Astrocyte of the cerebellum (primary cell): ENCODE results near the gene SESN3.
"Not testable (repeated sequence)": the region's sequence is repeated elsewhere in the genome, so short reads cannot be mapped to it uniquely, and the experiment has no call there.

ENCODE experiments used
- DNase-seq: peaks from one replicate; pipeline ENCODE4 v3.0.0-alpha.2; 2011; ENCODE audit warnings: low read depth
- H3K4me3 ChIP-seq: 2 replicates; pipeline ENCODE4 v1.5.1; 2011; ENCODE audit warnings: mild to moderate bottlenecking, low read depth, low read length, moderate library complexity
- CTCF ChIP-seq: IDR thresholded peaks from 2 replicates; pipeline ENCODE4 v1.5.1; 2012; ENCODE audit warnings: low read length, low read depth, moderate library complexity, mild to moderate bottlenecking; ENCODE audit errors: missing control alignments
- in situ Hi-C: cut with HindIII; loops from 2 replicates; pipeline ENCODE4 v1.10.0; 2017; ENCODE audit warnings: low sequenced_read_pairs

The SESN3 gene

DNA sequence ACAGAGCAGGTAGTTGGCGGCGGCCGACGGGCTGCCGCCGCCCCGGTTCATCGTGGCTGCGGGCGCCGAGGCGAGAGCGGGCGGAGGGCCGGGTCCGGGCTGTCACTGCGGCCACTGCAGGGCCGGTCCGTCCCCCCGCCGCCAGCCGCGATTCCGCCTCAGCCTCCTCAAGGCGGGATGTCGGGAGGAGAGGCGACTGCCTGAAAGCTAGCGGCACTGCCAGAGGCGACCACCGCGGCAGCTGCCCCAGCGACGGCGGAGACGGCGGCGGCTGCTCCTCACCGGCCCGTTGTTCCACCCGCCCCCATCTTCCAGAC is 234 bp downstream of the SESN3 start:
- TF ChIP-seq CTCF = no peak
- DNase-seq = no peak
- H3K4me3 ChIP-seq = peak overlapping the region; percentile 88
- in situ Hi-C loops = no loop called here

DNA sequence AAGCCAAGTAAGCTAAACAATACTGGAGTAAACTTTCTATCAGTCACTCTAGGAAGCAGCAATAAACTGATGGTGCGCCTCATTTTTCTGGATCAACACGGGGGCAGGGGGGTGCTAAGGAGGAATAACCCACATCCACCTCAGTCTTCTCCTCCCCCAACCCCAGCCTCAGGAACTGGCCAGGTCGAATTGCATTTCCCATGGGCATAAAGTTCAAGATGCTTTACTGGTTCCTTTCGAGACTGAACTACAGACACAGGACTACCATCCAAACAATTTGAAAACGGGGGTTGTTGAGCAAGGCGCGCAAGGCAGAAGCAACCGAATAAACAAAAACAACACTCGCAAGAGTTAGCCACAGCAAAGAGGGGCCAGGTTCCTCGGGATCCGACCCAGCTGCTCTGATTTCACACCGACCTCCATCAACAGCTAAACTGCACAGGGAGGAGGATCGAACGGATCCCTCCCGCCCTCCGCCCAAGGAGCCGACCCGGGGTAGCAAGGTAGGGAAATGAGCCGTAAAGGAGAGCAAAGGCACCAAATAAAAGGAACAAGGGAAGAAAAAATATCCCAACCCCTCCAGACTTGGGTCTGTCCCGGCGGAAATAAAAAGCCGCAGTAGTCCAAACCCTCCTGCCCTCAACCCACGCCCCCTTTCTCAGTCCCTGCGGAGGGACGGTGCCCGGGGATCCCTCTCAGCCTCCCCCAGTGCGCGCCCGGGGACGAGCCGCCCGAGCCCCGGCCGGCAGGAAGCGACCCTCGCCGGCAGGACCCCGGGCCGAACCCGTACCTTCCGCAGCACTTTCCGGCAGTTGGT is 801 bp downstream of the SESN3 start:
- DNase-seq = no peak
- in situ Hi-C loops = no loop called here
- H3K4me3 ChIP-seq = peak overlapping the region; percentile 88
- no peak for TF ChIP-seq CTCF

DNA sequence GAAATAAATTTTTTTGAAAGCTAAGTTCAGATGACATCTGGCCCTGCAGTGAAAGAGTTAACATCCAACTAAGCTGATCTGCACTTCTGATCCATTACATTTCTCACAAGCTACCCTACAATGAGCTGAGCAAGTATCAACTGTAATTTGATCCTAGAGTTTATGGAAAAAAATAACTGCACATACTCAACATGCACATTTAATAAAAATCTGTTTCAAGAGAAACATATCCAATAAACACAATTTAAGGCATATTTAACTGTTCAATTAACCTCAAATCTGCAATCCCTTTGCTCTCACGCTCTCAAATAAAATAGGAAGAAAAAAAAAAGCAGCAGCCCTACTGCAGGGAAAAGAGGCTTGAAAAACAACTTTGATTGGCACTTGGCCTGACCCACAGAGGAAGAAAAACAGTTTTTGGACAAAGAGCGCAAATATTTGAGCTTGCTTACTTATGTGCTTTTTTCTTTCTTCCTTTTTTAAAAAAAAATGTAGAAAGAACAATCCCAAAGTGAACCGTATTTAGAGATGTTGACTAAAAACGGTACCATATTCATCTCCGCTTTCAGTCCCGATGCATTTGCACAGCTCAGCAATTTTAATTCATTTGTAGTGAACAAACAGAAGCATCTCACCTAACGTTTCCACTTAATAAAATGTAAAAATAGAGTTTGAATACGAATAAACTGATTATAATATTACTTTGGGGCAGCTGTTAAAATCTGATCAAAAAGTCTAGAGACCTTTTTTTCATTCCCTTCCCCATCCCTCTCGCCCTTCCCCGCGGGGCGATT is 1.6 kb downstream of the SESN3 start:
- TF ChIP-seq CTCF = no peak
- no peak for DNase-seq
- in situ Hi-C loops = no loop called here
- peak overlapping the region; percentile 88 for H3K4me3 ChIP-seq

- in situ Hi-C loops = no loop called here
- TF ChIP-seq CTCF = no peak
- peak overlapping the region; percentile 88 for H3K4me3 ChIP-seq
- DNase-seq = no peak
Observed at GRCh38 chr11:95228081-95228749, 2.8 kb downstream of the SESN3 start.

DNA sequence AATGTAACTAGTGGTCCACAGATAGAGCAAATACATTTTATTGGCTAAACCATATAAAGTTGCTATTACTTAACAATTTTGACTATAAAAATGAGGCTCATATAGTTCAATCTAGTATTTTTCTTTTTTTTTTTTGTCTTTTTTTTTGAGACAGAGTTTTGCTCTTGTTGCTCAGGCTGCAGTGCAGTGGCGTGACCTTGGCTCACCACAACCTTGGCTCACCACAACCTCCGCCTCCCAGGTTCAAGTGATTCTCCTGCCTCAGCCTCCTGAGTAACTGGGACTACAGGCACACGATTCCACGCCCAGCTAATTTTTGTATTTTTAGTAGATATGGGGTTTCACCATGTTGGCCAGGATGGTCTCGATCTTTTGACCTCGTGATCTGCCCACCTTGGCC is 3.9 kb downstream of the SESN3 start:
- DNase-seq, in situ Hi-C loops, H3K4me3 ChIP-seq: not testable (repeated sequence)

DNA sequence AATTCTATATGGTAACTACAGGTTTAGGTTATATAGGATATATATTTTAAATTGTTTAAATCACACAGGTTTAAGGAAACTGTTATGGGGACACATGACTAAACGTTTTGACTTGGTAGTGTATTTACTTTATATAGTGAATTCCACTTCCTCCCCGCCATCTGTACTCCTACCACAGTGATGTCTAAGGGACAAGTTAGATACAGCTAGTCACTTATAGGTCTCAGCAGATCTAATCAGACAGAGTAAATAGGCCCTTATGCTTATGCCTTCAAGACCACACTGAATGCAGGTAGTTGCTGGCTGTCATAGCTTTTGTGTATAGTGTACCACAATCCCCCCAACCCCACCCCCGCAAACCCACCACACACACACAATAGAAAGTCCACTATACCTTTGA is 8.2 kb downstream of the SESN3 start:
- TF ChIP-seq CTCF = no peak
- in situ Hi-C loops = no loop called here
- no peak for DNase-seq
- H3K4me3 ChIP-seq = no peak overlapping the region
